HG03565 (cell line): ENCODE measurements around the gene MMP13.
"Not testable (repeated sequence)": the region's sequence is repeated elsewhere in the genome, so short reads cannot be mapped to it uniquely, and the experiment has no call there.

ENCODE experiments used
- ATAC-seq: cut with Tn5 transposase; IDR thresholded peaks from one replicate; pipeline ENCODE4 v1.9.1; 2021; ENCODE audit warnings: mild to moderate bottlenecking, moderate library complexity; ENCODE audit not compliant: unreplicated experiment

MMP13 gene

DNA sequence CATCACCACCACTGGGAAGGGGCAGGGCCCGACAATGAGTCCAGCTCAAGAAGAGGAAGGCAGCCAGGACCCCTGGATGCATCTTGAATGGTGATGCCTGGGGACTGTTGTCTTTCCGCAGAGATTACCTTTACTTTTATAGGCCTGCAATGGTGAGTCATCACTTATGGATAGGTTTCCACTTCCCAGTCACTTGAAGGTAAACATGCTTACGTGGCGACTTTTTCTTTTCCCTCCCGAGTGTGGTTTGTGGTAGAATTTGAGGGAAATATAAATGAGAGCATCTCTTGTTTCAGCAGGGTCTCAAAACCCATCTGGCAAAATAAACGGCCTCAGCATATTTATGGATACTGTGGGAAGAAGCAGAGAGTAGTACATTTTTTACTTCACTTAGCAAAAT is at the start of gene MMP13:
Gene MMP13, minus strand, starts transcription at position 109 of the 400 bp plus-strand sequence. Its CDS starts 27 bp downstream, at position 82.
- ATAC-seq = no peak

DNA sequence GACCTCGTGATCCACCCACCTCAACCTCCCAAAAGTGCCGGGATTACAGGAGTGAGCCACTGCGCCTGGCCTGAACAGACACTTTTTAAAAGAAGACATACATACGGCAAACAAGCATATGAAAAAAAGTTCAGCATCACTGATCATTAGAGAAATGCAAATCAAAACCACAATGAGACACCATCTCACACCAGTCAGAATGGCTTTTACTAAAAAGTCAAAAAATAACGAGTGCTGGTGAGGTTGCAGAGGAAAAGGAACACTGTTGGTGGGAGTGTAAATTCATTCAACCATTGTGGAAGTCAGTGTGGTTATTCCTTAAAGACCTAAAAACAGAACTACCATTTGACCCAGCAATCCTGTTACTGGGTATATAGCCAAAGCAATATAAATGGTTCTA is 48.7 kb upstream of the MMP13 start:
- not testable (repeated sequence) for ATAC-seq

DNA sequence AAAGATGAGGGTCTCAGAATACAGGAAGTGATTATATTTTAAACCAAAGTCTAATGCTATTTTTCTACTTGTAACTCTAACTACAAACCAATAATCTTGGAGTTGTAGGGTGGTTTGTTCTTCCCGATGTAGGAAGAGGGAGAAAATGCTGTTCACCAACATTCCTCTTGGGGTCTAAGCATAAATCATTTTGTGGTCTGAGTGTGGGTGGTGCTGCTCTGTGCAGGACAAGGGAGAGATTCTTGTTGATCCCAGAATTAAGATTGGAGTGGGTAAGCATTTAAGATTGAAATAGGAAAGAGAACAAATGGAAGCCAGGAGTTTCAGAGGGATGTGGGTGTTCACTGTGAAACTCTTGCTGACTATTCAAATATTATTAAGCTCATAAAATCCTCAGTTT is 38.6 kb upstream of the MMP13 start:
- ATAC-seq = no peak

DNA sequence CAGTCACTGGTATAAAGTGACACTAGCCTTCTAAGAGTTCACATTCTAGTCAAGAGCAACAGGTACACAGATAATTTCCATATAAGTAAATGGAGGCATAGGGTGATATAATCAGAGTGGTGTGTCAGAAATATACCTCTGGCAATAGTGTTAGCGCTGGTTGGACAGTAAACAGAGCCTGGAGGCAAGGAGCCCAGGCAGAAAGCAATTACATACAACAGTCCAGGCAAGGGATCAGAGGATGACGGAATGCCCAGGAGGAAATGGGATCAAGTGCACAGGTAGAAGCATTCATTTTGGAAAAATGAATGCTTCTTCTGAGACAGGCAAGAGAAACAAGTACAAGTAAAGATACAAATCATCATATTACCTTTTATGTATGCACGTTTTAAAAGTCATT is 36.2 kb upstream of the MMP13 start:
- no peak for ATAC-seq

DNA sequence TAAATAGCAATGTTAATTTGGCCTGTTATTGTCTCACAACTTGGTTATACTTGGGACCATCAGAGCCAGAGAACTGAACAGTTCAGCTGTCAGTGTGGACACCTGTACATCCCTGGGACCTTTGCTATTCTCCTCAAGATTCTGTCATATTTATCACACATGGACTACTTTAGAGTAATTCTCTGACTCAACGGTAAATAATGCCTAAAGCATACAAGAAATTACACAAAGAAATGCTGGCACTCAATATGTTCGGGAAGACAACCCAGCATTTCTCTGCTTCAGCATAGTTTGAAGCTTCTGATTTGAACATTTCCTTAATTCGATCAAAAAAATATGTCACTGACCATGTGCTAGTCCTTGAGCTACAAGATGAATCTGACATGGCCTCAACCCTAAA is 34.6 kb upstream of the MMP13 start:
- no peak for ATAC-seq

DNA sequence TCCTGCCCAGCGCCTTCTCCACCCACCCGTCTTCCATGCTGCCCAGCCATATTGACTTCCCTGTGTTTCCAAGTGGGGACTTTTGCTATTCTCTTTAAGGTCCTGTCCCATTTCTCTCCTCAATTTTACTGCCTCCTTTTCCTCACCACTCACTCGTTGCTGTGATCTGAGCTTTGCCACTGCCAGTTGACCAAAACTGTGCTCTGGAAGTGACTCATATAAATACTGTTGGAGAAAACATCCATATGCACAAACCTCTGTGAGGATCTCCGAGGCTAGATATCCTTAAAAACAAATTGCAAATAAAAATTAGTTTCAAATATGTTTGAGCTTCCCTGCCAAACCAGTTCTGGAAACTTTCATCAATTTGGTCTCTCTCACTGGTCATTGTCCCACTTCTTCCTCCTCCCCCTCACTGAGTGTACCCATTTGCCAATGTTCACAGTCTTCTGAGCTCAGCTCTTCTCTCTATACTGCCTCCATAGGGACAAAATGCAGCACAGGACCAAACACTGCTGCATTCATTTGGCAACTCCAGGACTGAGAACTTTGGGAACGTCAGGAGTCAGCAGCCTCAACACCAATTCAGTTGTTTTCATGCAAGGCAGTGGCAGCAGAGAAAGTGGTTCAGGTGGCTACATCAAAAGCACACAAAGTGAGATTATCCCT is 34.0 kb upstream of the MMP13 start:
- ATAC-seq = no peak

DNA sequence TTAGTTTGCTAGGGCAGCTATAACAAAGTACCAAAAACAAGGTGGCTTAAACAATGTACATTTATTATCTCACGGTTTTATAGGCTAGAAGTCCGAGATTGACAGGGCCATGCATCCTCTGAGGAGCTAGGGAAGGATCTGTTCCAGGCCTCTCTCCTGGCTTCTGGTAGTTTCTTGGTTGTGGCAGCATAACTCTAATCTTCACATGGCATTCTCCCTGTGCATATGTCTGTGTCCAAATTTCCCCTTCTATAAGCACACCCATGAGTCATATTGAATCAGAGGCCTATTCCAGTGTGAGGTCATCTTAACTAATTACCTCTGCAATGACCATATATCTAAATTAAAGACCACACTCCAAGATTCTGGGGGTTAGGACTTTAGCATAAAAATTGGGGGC is 31.3 kb upstream of the MMP13 start:
- ATAC-seq = peak; percentile 43

DNA sequence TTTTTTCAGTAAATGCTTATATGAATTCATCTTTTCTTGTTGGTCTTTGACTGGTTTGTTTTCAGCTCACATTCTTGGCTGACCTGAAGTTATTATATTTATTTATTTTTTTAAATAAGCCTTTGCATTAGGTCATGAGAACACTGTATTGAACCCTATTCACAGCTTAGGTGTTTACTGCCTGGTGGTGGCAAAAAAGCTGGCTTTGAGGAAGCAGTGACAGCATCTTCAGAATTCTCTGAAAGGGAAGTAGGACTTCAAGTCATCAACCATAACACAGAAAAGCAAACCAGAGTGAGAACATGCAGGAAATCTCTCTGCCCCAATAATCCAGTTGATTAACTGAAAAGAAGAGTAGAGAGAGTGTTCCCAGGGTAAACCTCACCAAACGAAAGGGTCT is 30.3 kb upstream of the MMP13 start:
- no peak for ATAC-seq

DNA sequence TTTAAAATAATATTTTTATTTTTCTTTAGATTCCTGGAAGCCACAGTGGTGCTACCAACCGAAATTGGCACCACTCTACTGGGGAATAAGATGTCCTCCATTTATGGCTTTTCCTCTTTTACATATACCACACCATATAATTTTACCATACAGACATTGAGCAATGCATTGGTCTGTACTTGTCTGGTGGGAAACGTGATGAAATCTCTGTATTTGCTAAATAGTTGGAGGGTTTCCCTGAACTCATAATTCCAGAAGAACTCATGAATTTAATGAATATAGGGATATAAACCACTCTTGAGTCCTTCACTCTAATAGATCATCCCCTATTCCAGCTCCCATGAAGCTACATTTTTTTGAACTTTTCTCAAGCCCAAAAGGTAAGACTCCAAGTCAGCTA is 28.0 kb upstream of the MMP13 start:
- no peak for ATAC-seq

DNA sequence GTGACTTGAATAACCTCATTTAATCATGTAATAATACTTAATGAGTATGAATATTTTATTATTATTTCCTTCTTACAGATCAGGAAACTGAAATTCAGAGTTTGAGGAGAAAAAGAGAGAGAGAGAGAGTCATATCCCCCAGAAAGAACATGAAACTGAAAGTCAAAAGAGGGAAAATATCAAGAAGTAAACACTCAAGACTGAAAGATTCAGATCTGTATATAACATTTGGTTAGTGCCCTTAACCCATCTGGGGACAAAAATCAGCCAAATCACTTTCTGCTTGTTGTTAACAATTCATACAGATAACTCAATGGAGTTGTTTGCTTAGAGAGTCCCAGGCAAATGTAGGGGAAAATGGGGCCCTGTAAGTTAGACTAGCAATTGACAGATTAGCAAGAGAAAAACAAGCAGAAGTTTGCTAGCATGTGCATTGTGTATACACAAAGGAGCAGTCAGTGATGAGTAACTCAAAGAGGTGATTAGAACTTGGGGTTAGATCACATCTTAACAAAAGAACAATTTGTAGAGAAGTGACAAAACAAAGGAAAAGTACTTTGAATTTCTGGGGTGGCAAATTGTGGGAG is 25.9 kb upstream of the MMP13 start:
- no peak for ATAC-seq

DNA sequence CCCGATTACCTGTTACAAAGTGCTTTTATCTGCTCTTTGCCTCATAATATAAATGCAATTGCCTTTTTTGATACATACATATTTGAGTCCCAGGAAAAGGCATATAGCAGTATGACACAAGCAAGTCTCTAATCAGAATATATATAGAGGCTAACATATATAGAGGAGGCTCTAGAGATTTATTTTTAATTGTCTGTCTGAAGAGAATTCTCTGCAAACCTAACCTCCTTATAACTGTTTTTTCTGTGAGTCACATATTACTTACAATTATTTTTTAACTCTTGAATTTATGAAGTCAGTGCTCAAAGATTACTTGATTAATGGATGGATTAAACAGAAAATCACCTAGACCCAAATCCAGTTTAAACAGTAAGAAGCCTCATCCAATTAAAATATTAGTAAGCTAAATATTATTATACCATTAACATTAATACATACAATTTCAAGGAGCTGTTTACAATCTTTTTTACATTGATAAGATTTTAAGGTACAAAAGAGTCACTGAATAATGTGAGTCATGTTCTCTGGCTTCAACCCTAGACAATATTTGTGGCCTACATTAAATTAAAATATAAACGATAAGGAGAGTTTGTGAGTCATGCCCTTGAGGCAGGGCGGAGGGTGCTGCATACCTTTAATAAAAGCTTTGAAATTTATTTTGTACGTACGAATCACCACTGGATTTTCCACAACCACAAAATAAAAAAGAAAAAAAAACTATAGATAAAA is 19.2 kb upstream of the MMP13 start:
- ATAC-seq = no peak

DNA sequence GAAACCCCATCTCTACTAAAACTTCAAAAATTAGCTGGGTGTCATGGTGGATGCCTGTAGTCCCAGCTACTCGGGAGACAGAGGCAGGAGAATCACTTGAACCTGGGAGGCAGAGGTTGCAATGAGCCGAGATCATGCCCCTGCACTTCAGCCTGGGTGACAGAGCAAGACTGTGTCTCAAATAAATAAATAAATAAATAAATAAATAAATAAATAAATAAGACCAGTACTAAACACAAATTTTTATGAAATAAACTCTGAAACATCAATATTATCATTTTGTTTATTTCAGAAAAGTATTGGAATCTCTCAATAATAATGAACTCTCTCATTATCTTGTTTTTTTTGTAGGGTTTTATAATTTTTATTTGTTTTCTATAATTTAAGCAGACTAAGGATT is 18.2 kb upstream of the MMP13 start:
- not testable (repeated sequence) for ATAC-seq

DNA sequence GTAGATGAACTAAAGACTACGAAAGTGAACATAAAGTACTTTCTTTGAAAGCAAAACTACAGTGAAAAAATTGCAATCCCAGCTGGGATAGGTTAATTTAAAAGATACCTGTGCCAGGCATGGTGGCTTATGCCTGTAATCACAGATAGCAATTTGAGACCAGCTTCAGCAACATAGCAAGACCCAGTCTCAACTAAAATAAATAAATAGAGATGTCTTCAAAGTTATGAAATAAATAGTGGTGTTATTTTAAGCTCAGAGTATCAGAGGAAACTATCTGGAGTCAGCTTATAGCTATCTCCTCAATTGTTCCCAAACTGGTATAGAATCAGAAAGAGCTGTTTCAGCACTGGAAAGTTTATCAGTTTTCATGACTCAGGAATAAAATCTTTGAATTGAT is 17.3 kb upstream of the MMP13 start:
- no peak for ATAC-seq

DNA sequence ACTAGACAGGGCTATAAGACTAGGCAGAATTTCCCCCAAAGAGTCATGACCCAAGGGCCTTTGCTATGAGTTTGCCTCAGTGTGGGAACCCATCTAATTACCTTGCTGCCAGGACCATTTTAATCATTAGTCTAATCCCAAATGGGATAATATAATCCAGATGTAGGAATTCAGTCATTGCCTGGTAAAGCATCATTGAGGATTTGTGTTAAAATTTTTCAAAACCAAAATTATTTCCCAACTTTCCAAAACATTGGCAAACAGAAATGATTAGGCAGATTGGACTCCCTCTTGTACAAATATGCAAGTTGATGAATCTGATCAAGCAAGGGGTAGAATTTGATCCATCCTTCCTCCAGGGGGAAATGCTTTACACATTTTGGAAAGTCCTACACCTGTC is 16.2 kb upstream of the MMP13 start:
- no peak for ATAC-seq

DNA sequence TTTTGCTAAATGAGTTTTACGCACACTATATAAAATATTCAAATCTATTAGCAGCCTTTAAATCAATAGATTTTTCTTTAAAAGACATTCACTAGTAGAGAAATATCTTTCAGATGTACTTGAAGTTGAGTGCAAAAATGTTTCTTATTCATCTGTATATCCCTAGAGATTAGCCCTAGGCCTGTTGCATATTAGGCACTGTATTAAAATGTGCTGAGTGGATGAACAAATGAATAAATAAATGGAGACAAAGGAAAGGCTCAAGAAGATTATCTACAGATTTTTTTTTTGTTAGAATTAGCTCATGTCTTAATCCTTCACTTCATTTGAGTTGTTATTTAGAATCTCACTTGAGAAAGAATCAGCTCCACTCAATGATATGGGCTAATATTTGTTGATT is 12.0 kb upstream of the MMP13 start:
- ATAC-seq = no peak

DNA sequence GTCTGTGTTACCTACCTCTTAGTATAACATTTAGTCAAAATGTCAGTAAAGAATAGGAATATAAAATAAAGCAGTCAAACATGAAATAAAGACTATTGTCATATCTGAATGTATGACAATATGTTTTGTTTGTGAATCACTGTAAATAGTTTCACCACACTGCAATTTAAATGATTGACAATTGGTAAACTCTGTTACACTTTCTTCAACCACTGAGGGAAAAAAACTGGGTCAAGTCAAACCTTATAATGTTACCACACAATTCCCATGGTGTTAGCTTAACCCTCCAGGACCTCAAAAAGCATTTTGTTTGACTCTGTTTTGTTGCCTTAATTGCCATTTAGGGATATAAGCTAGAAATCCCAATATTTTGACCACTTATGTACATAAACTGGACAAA is 10.5 kb upstream of the MMP13 start:
- no peak for ATAC-seq

DNA sequence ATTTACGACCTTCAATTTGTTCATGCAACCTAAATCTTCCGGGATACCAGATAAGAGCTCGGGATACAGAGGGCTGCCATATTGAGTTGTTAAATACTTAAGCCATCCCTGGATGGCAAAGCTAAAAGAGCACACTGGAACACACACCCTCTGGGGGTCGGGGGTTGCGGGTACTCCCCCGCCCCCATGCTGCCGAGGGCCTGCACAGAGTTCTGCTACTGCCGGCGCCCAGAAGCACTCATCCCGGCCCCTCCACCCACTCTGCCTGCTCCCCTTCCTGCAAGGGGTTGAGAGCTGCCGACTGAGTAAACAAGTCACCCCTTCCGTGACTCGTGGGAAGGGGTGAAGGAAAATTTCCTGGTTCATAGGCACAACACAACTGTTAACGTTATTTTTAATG is 9.3 kb upstream of the MMP13 start:
- no peak for ATAC-seq

DNA sequence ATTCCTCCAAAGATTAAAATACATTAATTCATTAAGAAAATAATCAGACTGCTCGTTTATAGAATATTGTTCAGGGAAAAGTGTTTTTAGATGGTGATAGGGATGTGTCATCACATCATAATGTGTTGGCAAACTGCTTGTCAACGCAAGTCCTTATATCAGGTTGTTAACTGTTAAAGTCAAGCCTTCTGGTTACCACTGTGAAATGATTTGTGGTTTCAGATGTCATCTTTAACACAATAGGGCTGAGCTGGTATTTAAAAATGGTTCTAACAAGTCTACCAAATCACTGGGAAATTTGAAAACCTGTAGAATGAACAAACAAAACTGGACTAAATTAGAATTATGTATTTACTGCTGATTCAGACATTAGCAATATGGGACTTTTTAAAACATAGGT is 2.4 kb upstream of the MMP13 start:
- ATAC-seq = no peak

DNA sequence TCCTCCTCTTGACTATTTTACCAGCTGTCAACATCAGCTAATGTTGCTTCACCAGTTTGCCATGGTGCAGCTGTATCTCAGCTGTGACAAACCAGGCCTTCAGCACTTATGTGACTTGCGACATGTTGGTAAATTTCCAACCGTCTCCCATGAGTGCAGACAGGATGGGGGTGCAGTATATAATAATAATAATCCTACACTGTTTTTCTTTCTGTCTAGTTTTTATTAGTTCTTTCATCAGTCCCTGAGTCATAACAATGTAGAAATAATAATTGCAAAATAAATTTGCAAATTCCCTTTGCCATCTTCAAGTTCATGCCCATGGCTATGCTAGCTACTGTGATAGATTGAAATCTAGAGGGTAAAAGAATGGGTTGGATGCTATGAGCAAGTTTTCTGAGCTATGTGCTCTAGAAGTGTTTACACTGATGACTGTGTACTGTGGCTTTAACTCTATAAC is 4.9 kb downstream of the MMP13 start:
- ATAC-seq = no peak

DNA sequence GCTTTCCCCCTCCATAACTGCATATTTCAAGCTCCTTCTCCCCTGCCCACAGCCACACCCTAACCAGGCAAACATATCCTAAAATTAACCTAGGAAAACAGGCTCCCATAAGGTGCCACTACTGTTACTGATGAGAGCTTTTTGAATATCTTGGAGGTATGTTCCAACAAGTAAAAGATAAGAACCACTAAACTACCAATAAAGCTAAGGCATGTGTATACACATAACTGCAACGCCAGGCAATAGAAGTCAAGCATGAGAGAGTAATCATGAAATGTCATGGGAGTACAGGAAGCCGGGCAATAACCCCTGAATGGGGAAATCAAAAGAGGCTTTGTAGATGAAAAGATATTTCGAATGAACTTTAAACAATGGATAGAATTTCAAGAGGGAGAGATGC is 9.3 kb downstream of the MMP13 start:
- no peak for ATAC-seq

DNA sequence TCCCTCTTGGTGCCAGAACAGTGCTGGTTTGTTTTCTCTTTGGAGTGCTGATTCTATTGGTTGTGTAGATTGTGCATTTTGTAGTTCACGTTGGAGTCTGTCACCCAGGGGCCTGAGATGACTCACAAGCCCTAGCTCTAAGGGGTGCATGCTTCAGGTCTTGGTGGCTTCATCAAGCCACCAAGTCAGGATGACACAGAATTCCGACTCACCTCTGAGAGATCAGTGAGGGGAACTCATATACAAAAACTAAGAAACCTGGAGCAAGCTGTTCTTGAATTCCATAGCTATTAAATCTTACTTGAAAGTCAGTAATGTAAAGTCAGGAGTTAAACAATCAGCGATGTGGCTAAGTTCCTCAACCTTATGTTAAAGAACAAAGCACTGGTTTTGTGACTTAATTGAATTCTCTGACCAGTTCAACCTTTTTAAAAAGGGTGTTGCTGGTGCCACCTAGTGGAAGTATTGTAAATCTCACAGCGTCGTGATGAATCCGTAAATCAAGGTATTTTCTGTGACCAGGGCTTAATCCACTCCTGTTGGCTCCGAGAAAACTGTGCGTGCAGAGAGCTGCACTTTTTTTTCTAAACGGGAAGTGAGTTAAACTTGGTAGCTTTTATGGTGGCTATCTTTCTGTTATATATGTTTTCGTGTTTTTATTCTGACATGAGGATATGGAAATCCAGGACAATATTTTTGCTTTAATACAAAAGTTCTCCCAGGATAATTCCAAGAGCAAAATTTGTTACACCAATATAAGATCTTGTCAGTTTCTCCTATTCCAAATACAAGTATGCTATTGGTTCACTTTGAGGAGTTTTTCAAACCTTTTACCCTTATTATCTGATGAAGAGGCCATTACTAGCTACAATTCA is 14.6 kb downstream of the MMP13 start:
- ATAC-seq = peak; percentile 83
